B cell (primary cell): Measurements from ENCODE around the gene FMO2.
A peak's percentile ranks its signal among the peaks of the same experiment; 100 is the strongest.

ENCODE experiments used
- EZH2 ChIP-seq: IDR thresholded peaks from 2 replicates; pipeline ENCODE4 v1.6.1; 2012; ENCODE audit warnings: borderline replicate concordance, low read depth, mild to moderate bottlenecking, moderate library complexity, low read length; ENCODE audit not compliant: insufficient read depth, poor library complexity, severe bottlenecking
- TF ChIP-seq, protein P1 (sequence below): fragments of 200-600 bp; IDR thresholded peaks from one replicate; pipeline ENCODE4 v1.8.0; 2022; ENCODE audit warnings: antibody characterized with exemption, mild to moderate bottlenecking

DNA sequence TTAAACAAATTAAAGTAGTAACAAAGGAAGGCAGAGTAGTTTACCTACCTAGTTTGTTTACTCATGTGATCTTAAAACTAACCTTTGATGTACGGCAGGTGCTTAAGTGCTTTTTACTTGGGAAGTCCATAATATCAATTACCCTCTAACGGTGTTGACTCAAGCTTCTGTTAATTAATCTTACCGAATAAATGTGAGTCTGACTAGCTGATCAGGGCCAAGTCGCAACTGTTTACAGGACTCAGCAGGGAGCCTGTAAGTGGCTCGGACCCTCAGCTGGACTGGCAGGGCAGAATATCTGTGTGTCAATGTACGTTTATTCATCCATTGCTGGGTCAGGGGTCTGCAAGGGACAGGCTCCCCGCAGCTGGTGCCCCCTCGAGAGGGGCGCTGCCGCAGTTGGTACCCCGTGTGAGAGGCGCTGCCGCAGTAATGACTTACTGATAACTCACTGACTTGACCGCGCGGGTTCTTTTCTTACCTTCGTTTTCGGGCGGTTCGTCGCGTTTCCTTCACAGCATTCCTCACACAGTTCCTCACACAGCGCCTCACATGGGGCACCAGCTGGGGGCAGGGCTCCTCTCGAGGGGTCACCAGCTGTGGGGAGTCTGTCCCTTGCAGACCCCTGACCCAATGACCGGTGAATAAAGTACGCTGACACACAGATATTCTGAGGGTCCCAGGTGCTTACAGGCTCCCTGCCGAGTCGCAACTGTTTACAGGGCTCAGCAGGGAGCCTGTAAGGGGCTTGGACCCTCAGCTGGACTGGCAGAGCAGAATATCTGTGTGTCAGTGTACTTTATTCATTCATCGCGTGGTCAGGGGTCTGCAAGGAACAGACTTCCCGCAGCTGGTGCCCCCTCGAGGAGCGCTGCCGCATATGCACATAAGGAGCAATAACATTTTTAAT is 66.2 kb downstream of the FMO2 start:
- TF ChIP-seq, protein P1, sequence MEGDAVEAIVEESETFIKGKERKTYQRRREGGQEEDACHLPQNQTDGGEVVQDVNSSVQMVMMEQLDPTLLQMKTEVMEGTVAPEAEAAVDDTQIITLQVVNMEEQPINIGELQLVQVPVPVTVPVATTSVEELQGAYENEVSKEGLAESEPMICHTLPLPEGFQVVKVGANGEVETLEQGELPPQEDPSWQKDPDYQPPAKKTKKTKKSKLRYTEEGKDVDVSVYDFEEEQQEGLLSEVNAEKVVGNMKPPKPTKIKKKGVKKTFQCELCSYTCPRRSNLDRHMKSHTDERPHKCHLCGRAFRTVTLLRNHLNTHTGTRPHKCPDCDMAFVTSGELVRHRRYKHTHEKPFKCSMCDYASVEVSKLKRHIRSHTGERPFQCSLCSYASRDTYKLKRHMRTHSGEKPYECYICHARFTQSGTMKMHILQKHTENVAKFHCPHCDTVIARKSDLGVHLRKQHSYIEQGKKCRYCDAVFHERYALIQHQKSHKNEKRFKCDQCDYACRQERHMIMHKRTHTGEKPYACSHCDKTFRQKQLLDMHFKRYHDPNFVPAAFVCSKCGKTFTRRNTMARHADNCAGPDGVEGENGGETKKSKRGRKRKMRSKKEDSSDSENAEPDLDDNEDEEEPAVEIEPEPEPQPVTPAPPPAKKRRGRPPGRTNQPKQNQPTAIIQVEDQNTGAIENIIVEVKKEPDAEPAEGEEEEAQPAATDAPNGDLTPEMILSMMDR = peak; percentile 57
- no peak for TF ChIP-seq EZH2
